GM19395 (cell line): ENCODE results near the gene FBXO39.
"Not testable (repeated sequence)": the region's sequence is repeated elsewhere in the genome, so short reads cannot be mapped to it uniquely, and the experiment has no call there.

ENCODE experiments used
- ATAC-seq: cut with Tn5 transposase; IDR thresholded peaks from one replicate; pipeline ENCODE4 v1.9.1; 2021; ENCODE audit warnings: mild to moderate bottlenecking, moderate library complexity; ENCODE audit not compliant: unreplicated experiment

The FBXO39 gene

DNA sequence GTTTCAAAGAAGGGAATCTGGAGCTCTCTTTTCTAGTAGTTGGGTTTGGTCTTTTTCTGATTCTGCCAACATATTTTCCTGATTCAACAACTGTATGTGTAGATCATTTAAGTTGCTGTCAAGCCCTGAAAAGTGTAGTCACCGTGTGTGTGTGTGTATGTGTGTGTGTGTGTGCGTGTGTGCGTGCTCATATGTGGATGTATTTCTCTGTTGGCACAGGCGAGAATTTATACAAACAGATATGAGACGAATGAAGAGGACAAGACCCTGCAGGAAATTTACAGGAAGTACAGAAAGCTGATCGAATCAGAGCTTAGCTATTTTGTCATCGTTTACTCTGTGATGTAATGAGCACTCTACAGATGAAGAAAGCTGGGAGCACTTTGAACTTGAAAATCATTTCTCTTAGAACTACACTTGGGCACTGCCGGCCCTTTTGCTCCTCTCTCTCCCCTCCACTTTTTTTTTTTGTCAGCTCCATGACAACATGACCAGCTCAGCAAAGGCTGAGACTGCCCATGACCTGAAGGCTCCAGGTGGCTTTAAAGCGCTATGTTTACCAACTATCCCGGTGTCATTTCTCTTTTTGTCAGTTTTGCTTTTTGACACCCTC, 11.2 kb downstream of the FBXO39 start:
- ATAC-seq, result no peak

DNA sequence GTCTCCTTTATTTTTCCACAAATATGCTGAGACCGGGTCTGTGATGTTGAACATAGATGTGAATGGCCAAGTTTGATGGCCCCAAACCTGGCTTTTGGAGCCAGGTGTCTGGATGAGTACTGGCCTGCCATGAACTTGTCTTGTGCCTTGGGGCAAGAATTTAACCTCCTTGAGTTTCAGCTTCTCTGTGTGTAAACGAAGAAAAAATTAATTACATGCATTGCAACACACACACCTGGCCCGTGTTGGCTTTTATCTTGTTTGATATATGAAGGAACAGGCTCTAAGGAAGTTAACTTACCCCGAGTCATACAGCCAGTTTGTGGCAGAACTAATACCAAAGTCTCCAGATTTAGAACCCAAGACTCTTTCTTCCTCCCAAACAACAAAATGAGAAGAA, 13.1 kb downstream of the FBXO39 start:
- ATAC-seq, result no peak

DNA sequence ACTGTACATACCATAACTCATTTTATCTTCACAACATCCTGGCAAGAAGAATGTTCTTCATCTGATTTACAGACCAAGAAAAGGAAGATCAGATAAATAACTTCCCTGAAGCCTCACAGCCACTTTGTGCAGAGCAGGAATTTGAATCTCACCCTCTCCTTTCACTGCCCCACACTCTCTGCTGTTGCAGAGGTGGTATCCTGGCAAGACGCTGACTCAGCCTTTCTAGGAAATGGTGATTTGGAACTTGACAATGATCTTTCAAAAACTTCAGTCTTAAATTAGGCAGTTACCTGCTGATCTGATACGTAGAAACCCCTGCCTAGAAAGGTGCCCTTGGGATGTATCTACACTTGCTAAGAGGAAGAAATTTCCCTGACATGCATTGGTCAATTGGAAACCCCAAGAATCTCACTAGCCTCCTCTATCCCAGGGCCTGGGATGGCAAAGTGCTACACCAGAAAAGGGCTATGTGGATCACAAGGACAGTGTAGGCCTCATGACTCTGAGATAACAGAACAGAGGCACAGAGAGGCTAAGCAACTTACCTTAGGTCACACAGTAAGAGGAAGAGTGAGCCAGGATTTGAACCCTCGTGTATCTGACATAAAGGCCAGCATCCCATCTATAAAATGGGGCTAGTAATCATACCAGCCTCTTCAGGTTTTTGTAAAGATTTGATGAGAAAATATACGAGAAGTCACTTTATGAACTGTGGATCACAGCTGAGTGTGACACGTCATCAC, 17.9 kb downstream of the FBXO39 start:
- ATAC-seq, result no peak

DNA sequence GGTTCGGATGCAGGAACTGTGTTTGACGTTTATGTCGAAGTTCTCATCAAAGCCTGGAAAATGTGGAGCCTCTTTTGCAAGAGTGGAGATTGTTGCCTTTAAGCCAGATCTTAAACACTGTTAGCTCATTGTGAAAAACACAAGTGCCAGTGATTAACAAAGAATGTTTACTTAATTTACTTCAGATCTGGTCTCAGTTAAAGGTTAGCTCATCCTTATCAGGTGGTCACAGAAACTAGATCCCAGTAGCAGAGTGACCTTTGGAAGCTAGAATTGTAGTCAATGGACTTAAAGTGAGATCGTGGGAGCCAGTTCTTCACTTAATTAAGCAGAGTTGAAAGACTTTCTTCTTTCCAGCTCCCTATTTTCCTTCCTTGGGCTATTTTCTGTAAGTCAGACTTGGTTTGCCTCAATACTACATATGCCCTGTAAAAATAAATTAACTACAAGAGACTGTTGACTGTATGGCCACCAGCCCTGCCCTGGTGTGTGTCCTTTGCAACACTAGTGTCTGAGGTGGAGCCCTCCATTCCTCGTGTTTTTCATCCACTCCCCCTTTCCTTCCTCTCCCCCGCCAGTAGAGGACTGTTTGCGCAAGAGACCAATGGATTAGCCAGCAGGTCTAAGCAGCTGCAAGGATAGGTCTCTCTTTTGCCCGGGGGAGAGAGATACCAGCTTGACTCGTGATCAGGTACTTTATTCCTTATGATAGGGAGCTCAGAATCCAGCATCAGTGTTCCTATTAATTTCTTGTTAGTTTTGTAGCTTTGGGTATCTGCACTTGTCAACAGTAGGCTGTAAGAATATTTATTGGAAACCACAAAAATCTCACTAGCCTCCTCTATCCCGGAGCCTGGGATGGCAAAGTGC, 20.2 kb downstream of the FBXO39 start:
- ATAC-seq, result no peak

DNA sequence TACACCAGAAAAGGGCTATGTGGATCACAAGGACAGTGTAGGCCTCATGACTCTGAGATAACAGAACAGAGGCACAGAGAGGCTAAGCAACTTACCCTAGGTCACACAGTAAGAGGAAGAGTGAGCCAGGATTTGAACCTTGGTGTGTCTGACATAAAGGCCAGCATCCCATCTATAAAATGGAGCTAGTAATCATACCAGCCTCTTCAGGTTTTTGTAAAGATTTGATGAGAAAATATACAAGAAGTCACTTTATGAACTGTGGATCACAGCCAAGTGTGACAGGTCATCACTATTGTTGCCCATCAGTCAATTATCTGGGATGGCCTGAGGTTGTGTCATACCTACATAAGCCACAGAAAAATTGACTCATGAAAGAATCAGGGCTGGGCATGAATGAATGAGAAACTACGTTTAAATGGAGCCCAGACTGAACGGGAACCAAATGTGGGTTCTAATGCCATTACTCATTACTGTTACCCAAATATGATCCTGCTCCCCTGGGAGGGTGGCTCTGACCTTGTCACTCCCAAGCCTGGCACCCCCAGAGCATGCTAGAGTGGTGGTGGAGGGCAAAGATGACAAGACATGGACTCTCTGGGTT, 21.0 kb downstream of the FBXO39 start:
- no peak for ATAC-seq

DNA sequence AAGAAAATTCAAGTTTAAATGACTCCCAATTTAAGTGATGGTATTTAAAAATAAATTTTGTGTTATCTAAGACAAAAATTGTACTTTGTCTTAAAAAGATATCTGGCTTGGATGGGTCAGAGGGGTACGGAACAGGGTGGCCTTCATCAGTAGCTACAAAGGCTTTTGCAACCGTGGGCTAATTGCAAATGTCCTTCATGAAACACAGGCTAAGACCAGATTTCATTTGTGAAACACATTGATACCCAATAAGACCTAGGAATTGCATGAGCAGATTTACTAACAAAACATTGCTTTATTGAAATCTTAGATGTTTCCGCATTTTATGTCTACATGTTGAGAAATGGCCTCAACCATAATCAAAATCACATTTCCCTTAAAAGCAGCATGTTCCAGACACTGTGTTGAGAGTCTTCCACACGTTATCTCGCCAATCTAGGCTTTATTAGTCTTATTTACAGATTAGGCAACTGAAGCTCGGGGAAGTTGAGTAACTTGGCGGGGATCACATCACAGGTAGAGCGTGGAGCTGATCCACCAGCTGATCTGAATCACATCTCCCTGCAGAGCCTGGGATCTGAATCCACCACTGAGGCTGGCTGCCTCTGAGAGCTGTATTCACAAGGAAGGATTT, 21.8 kb downstream of the FBXO39 start:
- no peak for ATAC-seq

DNA sequence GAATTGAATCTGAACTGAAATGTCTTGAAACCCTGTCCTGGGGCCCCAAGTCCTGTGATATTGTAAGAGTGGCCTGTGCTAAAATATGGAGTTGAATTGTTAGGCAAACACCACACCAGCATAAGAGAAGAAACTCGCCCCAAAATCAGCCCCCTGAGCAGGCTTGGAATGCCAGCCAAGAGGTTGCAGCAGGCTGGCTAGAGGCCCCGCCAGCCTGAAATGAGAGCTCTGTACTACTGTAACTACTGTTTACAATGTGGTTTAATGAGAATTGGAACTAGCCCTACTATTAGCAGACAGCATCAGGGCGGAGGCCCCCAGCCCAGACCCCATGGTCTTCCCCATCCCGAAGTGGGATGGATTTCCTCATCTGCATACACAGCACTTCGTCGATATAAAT, 23.7 kb downstream of the FBXO39 start:
- no peak for ATAC-seq

DNA sequence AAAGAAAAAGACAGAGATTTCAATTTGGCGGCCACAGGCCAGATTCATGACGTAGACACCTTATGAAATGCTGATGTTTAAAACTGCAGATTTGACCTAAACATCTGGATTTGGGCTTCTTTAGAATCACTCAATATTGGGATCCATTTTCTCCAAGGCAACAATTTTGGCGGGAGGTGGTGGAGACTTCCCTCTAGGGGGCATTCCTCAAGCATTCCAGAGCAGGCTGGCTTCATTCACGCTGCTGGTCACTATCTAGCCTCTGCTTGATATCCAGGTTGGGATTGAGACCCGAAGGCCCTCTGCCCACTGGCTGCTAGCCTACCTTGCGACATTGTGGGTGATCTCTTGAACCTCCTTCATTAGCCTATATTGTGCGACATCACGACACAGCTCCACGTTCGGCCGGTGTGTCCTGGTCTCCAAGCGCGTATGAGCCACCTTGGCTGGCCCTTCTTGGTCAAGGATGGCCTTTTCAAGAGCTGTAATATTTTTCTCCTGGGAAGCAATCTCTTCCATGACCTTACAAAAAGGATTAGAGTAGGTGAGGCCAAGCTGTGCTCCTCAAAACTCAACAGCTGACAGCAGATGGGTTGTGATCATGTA, 24.5 kb downstream of the FBXO39 start:
- ATAC-seq, result no peak

DNA sequence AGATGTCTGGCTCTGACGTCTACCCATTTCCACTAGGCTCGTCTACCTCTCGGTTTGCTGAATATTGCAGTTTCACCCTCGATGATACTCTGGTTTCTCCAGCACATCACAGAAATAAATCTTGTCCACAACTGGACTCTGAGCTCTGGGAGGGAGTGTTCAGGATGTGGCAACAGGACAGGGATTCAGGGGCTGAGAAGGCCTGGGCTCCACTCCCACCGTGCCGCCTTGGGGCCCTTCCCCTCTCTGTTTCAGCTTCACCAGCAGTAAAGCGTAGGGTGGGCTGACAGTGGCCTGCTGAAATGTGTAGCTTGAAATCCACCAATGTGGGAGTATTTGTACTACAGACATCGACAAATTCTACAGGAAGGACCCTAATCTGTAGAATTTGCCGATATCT, 35.5 kb downstream of the FBXO39 start:
- ATAC-seq, result no peak

DNA sequence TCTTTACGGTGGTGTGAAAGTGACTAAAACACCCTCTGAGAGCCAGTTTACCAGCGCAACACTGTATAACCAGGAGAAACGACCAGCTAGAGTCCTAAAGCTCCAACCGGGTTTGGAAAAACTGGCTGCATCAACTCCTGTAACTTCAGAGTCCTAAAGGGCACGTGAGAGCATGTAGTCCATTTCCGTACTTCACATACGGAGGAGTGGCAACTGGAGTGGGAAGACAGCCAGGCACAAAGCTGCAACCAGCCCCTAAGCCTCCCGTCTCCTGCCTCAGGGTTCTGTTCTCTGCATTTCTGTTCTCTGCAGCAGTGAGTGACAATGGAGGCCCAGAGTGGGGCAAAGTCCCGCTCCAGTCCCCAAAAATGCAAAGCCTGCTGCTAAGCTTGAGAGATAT, 36.3 kb downstream of the FBXO39 start:
- no peak for ATAC-seq

DNA sequence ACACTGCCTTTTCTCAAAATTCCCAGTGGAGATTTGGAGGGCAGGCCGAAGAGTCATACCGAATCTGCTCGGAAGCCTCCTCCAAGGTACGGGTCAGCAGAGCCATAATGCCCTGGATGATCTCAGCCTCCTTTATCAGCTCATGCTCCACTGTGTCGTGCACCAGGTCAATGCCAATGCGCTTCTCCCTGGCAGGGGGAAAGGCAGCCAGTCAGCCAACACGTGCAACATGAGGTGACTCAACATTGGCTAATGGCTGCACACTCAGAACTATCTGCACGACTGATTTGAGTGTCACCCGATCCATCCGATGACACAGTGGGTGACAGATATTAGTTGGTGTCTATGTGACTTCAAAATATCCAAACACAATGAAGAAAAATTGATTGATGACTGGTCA, 39.8 kb downstream of the FBXO39 start:
- no peak for ATAC-seq

DNA sequence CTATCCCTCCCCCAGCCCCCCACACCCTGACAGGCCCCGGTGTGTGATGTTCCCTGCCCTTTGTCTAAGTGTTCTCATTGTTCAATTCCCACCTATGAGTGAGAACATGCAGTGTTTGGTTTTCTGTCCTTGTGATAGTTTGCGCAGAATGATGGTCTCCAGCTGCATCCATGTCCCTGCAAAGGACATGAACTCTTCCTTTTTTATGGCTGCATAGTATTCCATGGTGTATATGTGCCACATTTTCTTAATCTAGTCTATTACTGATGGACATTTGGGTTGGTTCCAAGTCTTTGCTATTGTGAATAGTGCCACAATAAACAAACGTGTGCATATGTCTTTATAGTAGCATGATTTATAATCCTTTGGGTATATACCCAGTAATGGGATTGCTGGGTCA, 40.4 kb downstream of the FBXO39 start:
- ATAC-seq, result not testable (repeated sequence)

DNA sequence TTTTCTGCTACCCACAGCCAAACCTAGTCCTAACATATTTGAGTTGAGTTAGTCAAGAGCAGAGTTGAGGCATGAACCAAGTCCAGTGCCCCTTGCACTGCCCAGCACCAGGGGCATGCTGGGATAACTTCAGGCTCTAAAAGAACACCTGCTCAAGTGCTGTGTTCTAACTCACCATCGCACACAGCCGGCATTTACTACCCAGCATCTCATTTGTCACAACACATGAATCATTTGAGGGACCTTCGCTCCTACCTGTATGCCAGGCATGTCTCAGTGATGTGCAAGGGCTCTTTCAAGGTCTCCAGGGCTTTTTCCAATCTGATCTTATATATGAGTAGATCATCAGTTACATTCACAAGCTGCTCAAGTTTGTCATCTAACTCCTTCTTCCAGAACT, 42.9 kb downstream of the FBXO39 start:
- ATAC-seq, result no peak

DNA sequence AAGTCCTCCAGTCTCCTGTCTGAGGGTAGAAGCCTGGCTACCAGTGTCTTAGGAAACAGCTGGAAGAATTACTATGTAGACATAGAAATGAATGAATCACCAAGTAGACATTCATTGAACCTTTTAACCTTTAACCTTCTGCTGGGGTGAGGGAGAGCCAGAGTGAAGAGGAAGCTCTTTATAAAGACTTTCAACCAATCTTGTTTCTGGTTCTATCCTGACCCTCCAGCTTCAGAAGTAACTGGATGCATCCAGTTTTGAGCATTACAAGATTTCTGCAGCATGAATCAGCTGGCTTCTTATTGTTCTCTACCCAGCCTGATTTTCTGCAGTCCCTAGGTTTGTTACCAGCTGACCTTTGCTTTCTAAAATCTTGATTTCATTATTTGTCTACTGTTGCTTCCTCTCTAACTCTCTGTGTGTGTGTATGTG, 47.0 kb downstream of the FBXO39 start:
- ATAC-seq, result no peak

DNA sequence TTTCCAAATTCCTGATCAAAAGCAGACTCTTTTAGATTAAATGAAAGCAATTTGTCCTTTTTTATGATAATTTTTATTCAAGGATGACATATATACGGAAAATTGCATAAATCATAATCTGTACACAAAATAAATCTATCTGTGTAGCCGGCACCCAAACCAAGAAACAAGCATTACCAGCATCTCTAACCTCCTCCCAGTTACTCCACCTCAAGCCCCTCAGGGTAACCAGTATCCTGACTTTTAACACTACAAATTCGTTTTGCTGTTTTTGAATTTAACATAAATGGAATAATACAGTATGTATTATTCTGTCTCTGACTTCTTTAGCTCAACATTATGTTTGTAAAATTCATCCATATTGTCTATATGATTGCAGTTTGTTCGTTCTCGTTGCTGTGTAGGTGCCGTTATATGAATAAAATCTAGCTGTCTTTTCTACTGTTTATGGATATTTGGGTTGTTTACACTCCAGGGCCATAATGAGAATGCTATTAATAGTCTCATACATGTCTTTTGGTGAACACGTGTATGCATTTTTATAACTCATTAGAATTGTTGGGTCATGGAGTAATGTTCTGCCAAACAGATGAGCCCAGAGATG, 54.5 kb downstream of the FBXO39 start:
- ATAC-seq, result no peak

DNA sequence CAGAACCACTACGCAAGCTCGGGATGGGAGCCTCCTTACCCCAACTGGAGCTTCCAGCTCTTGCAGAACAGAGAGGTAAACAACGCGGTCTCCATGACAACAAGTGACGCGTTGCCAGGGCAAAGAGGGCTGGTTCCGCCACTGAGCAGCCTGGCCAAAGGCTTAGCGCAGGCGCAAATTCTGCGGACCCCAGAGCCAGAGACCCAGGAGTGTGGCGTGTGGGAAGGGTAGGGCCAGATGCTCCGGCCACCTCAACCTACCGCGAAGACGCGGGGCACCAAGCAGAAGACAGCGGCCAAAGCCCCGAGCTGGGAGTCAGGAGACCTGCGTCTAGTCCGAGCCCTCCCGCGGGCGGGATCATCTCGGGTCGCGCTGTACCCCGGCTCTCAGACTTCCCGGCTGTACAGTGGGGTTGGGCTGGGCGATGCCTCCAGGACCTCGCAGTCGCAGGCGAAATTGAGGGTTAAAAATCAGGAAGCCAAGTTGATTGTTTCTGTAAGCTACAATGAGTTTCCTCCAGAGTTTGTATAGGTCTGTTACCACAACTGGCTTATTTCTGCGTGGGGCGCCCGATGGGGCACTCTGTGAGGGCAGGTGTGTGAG, 55.7 kb downstream of the FBXO39 start, which contains the start of gene TEKT1:
Gene TEKT1, minus strand, starts transcription at position 69 of the 603 bp plus-strand sequence. CDS start 1,353 bp downstream, outside the sequence.
- no peak for ATAC-seq
